ENCODE data around the gene TM4SF18.
A peak's percentile ranks its signal among the peaks of the same experiment; 100 is the strongest.

Gene TM4SF18

DNA sequence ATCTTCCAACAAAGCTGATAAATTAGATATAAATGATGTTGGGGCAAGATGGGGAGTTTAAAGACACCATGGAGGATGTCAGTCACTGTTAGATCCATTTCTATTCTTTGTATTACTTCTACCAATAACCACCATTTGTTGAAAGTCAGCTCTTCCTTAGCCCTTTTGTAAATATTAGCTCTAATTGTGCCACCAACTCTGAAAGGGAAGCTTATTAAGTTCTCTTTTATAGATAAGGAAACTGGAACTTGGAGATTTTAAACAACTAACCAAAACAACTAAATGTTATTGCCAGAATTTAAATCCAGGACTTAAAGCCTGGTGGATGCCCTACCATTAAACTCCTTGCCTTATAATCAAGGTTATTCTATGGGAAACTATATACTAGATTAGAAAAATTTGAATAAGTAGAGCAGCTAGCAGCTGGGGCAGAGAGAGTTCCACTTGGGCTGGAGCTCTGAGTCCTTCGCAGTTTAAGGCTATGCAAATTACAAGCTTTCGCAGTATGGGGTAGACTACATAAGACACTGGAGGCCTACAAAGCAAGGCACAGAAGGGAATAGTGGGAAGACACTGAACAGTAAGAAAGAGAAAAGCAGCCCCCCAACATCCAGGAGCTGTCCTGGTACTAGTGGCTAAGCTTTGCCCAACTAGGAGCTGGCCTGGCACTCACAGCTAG, 52.6 kb downstream of the TM4SF18 start:
- peak; percentile 21 to 59 for DNase-seq

DNA sequence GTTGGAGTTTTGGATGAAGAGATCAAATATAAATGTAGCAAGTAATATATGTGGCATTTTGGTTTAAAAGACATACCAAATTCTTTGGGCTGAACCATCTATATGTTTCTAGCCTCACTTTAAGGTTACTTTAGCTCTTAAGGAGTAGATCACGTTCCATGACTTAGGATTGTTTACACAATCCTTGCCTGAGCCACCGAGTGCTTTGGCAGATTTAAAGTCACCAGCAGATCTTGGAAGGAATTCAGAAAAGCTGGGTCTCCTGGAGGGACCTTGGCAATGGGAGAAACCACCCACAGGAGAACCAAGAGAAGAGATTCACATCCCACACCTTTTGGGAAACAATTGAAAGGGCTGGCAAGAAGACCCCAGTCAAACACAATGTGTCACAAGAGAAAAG, 54.5 kb downstream of the TM4SF18 start:
- no peak for DNase-seq

DNA sequence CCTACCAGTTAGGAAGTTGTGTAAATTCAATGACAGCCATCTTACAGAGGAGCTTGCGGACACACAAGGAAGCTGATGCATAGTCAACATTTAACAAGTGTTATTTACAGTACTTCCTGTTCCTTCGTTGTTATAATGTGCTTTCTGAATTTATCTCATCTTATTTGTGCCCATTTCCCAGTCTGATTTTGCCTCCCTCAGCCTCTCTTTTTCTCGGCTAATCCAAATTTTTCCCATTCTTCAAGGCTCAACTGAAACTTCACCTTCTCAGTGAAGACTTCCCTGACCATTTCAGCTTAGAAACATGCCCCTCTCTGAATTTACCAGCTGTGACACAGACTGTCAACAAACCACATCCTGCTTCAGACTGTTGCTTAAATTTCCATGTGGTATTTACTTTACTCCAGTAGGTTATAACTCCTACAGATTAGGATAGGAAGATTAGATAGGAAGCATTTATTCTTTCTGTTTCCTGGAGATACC, 56.1 kb downstream of the TM4SF18 start:
- DNase-seq, result peak; percentile 51 to 60

DNA sequence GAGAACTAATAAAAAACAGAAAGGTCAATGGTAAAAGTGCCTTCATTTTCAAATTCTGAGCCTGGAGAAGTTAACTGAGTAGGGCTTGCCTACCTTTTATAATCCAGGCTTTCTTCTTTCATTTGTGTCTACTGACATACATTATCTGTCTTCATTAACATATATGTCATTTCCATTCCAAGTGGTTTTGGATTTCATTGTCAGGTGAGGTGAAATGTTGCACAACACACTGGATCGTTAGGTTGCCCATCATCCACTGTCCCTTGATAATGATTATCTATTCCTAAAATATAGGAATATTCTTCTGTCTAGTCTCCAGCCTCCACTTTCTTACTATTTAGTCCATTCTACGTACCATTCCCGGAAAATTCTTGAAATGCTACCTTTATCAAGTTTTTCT, 56.8 kb downstream of the TM4SF18 start:
- DNase-seq, result peak; percentile 10 to 52

DNA sequence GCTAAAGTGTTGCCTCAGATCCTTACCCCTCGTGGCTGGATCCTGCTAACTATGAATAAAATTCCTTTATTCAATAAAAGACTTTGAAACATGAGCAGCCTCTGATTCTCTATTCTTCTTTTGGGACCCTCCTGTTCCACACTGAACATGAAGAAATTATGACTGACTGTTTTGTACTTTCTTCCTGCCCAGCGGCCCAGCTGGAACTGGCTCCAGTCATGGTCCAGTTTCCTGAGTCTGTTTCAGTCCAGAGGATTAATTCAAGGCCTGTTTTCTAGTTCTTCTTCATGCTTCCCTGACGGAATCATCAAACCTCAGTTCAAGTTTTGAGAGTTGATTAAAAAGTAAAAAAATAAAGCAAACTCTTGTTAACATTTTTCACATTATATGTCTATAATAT, 59.2 kb downstream of the TM4SF18 start:
- DNase-seq, result no peak

DNA sequence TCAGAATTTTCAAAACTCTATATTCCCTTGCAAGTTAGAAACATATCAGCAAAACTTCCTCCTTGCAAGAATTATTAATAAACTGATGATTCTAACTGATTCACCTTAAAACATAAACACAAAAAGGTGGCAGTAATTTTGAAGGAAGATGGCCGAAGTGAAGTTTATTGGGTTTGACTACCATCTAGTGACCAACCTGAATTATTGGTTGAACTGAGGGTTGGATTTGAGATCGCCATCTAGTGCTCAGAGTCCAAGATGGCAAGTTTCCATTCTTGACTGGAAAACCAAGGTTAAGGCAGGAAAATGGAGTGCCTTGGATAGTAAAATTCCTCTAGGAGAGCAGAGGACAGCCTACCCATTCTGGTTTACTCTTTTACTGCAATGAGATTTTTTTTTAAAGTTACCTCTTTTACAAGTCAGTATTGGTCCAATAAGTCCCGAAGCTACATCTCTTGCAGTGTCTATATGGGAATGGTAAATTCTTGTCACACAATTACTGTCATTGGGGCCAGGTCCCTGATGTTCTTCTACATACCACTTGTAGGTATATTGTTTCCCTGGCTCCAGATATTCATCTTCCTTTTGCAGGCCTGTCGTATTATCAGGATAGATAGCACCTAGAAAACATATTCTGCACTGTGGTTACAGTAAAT, 60.2 kb downstream of the TM4SF18 start:
- peak; percentile 83 to 90 for DNase-seq

DNA sequence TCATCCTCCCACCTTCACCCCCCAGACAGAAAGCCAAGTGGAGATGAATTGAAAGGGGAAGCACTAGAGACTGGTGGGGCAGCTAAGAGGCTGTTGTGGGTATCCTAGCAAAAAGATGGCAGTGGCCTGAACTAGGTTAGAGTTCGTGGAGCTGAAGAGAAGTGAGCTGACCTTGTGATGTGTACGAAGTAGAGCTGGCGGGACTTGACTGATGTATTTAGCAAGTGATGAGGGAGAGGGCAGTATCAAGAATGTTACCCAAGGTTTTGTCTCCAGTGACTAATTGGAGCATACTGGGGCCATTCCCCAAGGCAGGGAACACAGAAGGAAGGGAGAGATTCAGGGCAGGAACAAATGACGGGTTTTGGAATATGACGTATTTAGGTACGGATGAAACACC, 61.8 kb downstream of the TM4SF18 start:
- no peak for DNase-seq

DNA sequence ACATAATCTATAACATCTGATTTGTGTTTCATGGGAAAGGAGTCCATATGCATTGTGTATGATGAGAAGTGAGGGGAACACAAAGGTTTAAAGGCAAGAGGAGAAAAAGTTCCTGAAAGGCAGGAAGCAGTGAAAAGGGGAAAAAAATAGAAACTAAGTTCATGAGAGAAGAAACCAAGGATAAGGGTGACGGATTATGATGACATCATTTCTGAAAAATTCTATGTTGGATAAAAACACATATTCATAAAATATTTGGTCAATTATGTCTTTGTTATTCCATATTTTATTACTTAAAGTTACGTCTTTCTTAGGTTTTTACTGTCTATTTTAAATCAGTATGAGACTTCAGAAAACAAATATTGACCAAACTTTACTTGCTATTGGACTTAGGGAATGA, 63.3 kb downstream of the TM4SF18 start:
- DNase-seq, result no peak

DNA sequence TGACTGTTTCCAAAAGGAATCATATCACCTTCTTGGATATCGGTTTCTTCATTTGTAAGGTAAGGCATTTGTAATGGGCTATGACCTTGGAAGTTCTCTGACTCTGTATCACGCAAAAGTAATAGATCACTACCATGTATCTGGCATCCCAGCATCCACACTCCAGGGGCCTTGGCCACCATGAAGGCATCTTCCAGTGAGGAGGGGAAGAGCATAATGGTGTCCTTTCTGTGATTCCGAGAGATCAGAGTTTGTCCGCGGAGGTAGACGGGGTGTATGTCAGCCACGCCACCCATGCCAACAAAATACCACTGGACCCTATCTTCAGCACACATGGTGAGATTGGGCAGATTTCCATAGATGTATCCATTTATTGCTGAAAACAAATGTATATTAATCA, 63.7 kb downstream of the TM4SF18 start:
- DNase-seq, result no peak

All from NCI-H526 (cell line).